ENCODE results near the gene MTAP.
A peak's percentile ranks its signal among the peaks of the same experiment; 100 is the strongest.

MTAP gene

DNA sequence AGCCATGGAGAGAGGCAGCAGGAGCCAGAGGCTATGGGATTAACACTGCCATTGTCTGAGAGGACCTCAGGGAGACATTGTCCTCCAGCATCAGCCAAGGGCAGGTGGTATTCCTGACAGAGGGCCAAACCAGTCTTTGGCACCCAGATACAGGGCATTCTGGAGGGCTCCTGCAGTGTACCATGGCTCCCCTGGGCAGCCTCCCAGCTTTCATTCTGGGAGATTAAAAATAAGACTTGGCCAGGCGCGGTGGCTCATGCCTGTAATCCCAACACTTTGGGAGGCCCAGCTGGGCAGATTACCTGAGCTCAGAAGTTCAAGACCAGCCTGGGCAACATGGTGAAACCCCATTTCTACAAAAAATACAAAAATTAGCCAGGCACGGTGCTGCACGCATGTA is 4.2 kb downstream of the MTAP start:
- DNase-seq: no peak

DNA sequence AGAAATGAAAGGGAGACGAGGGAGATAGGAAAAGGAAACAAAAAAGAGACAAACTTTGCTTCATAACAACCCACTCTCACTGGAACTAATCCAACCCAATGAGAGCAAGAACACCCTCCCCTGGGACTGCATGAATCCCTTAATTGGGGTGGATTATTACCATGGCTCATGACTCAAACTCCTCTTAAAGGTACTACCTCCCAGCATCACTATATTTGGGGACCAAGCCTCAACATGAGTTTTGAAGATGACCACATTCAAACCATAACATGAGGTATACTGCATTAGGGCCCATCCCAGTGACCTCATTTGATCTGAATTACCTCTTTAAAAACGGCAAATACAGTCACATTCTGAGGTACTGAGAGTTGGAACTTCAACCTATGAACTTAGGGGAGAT is 8.0 kb downstream of the MTAP start:
- no peak for DNase-seq

GRCh38 chr9:21810881-21811280 is 8.4 kb downstream of the MTAP start:
- DNase-seq: no peak

- no peak for DNase-seq
Measured at GRCh38 chr9:21811914-21812313, 9.5 kb downstream of the MTAP start.

- no peak for DNase-seq
Measured at GRCh38 chr9:21812415-21812814, 10.0 kb downstream of the MTAP start.

- DNase-seq: peak; percentile 72
Measured at GRCh38 chr9:21812946-21813568, 10.6 kb downstream of the MTAP start.

GRCh38 chr9:21813575-21814473 is 11.4 kb downstream of the MTAP start:
- peak; percentile 71 for DNase-seq

DNA sequence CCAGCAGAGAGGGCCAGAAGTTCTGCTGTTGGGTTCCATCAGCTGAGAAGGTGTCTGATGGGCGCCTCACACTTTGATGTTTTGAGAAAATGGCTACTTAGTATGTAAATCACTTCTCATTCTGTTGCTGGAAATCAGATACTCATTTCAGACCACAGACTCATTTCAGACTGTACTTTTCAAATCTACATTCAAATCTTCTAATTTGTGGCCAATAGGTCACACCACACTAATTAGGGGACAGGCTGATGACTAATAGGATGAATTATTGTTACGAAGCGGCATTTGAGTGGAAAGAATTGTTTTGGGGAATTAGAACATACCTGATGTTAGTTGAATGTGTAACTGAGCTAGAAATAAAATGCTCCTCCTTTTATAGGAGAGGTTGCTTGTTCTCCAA is 13.2 kb downstream of the MTAP start:
- DNase-seq: no peak

DNA sequence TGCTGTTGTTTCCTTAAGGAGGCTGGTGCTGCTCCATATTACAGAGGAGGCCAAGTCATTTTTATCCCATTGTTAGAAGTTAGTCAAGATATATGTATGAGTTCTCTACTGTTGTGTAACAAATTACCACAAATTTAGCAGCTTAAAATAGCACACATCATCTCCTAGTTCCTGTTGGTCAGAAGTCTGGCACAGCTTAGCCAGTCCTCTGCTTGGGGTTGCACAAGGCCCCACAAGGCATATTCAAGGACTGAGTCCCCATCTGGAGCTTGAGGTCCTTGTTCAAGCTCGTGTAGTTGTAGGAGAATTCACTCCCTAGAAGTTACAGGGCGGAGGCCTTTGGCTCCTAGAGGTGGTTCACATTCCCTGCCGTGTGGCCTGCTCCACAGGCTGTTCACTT is 14.7 kb downstream of the MTAP start:
- no peak for DNase-seq

DNA sequence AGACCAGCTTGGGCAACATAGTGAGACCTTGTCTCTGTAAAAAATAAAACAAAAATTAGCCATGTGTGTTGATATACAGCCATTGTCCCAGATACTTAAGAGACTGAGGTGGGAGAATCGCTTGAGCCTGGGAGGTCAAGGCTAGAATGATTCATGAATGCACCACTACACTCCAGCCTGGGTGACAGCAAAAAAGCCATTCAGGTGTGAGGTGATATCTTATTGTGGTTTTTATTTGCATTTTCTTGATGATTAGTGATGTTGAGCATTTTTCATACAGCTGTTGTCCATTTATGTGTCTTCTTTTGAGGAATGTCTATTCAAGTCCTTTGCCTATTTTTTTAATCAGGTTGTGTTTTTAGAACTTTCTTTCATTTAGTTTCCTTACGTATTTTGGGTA is 23.2 kb downstream of the MTAP start:
- no peak for DNase-seq

GRCh38 chr9:21828853-21829410 is 26.5 kb downstream of the MTAP start:
- DNase-seq: no peak

- DNase-seq: no peak
Measured at GRCh38 chr9:21830589-21830988, 28.2 kb downstream of the MTAP start.

DNA sequence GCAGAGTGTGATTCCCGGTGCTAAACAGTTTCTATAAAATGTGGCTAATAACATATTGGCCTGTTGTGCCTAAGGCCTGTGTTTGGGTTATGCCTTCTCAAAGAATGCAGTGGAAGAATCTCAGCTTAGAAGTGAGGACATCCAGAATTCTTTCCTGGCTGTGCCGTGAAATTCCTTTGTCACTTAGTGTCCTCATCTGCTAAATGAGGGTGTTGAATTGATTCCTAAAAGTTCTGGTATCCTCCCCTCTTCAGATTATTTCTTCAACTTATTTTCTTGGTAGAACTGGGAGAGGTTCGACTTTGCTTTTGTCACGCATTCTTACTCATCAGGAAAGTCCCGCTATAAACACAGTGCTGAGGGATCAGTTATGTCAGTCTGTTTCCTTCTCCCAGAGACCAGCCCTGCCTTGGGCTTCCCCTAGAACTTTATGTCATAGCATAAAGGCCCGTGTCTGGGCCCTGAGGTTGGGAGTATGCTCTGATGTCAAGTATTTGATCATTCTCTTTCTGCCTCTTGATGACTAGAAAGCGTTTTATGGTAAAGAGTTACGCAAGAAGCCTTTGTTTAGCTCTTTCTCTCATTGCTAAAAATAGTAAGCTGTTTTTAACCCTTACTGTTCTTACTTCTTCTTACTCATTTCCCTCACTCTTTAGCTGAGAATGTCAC is 29.5 kb downstream of the MTAP start:
- no peak for DNase-seq

GRCh38 chr9:21833090-21833801 is 30.8 kb downstream of the MTAP start:
- no peak for DNase-seq

DNA sequence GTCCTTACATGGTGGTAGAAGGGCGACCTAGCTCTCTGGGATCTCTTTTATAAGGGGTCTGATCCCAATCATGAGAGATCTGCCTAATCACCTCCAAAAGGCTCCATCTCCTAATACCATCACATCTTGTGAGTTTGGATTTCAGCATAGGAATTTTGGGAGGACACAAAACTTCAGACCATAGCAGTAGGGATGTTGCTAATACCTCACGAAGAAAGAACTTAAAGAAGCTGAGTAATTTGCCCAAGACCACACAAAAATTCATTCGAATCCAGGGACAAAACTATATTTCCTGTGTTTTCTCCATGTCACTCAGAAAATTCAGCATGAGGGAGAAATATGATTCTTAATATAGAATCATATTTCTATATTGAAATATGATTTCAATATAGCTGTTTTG is 32.7 kb downstream of the MTAP start:
- no peak for DNase-seq

DNA sequence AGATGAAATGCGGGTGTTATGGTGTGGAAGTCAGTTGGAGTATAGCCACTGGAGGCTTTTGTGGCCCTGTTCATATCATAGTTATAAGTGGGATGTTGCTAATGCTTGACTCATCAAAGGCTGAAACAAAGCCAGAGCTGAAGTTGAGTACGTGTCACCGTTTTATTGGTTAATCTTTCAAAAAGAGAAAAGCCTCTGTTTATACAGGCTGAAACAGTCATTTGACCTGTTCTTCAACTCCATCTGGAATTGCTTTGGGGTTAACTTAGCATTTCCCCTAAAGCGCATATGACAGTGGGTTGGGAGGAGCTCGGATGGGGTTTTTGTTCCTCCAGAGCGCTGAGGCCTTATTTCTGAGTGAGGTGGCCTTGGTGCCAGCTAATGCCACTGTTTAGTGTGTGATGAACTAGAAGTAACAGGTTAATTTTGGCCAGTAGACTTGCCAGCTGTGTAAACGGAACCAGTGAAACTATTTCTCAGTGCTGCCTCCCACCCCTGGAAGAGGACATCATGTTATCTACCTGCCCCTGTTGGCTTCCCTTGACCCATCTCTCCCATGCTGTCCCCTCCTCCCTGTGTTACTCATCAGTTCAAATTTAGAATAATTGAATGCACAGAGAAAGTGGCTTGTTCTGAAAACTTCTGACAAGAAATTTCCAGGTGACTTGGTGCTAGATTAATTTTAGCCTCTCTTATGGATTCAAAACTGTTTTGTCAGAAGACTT is 34.2 kb downstream of the MTAP start:
- DNase-seq: no peak

- no peak for DNase-seq
Measured at GRCh38 chr9:21837501-21837900, 35.1 kb downstream of the MTAP start.

GRCh38 chr9:21840647-21841046 is 38.2 kb downstream of the MTAP start:
- no peak for DNase-seq

DNA sequence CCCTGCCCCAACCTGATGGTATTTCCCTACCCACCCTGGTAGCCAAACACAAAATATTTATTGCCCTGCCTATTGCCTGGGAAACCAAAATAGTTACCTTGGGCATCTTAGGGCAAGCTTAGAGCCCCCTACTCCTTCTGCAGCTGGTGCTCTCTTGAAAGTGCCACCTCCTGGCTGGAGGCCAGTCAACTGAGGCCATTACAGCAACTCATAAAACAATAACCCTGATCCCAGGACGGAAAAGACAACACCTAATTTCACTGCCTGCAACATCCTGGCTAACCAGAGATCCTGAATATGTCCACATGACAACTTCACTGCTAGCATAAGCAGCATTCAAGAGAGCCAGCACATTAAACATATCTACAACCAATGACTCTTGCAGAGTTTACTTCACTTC is 38.7 kb downstream of the MTAP start:
- DNase-seq: no peak

GRCh38 chr9:21848615-21849014 is 46.2 kb downstream of the MTAP start:
- DNase-seq: no peak

DNA sequence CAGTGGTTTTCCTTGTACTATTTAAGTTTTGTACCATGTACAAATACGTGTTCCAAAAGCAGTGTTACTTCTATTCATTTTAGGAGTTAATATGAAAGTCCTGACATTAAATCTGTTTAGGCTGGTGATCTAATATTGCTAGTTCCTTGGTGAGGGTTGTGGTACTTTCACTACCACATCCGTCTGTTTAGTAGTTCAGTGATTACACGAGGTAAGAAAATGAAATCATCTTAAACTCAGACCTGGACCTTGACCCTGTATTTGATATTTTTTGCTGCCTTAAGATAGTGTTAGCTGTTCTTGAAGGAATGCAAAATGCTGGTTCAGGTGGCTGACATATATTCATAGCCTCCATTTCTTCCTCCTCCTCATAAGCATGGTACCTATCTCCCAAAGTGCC is 50.3 kb downstream of the MTAP start:
- DNase-seq: no peak

DNA sequence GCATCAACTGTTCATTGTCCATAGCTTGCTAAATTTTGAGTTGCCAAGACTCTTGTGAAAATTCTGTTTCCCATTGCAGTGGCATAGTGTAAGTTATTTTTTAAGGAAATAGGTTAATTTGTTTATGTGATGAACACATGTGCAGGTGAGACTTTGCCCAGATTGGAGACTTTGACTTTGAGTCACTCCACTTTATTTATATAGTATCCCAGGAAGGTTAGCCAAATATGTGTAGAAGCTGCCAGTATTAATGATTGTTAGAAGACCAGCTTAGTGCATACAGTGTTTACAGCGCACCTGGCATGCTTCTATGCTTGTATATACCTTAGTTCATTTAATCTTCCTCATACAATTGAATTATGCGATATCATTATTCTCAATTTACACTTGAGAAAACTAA is 51.0 kb downstream of the MTAP start:
- DNase-seq: no peak
